Lung (tissue), 16 donors: ENCODE results near the gene RAB6D. TPM values are rescaled to one million over a fixed set of nuclear protein-coding genes. Genes with fewer than 3 reads are reported as not detected.
A peak's percentile ranks its signal among the peaks of the same experiment; 100 is the strongest.
"Not testable (repeated sequence)": the region's sequence is repeated elsewhere in the genome, so short reads cannot be mapped to it uniquely, and the experiment has no call there.

ENCODE experiments used
- ATAC-seq: fragments of 200-7000 bp; cut with Tn5 transposase; one replicate; pipeline ENCODE4 v1.9.1; 2020; ENCODE audit warnings: moderate number of reproducible peaks; ENCODE audit not compliant: insufficient read depth, low FRiP score
- DNase-seq, 3 donors: peaks; one replicate each; pipeline ENCODE4 v3.0.0-alpha.2; 2013 to 2017
- H3K27ac ChIP-seq, 2 donors: one replicate each; pipeline ENCODE4 v1.5.1; 2013; ENCODE audit warnings: mild to moderate bottlenecking in 2 of 2, moderate library complexity in 2 of 2, control low read depth in 1 of 2, inconsistent platforms in 1 of 2, low read depth in 1 of 2, low read length in 1 of 2
- H3K27me3 ChIP-seq, 3 donors: one replicate each; pipeline ENCODE4 v1.5.1; 2013; ENCODE audit warnings: low read length in 2 of 3; ENCODE audit not compliant: control insufficient read depth in 3 of 3, insufficient read depth in 3 of 3
- H3K36me3 ChIP-seq, 4 donors: one replicate each; pipeline ENCODE4 v1.5.1; 2013; ENCODE audit warnings: low read length in 4 of 4, mild to moderate bottlenecking in 1 of 4, moderate library complexity in 1 of 4; ENCODE audit not compliant: control insufficient read depth in 4 of 4, insufficient read depth in 4 of 4
- H3K4me1 ChIP-seq, 5 donors: one replicate each; pipeline ENCODE4 v1.5.1; 2013; ENCODE audit warnings: low read length in 5 of 5, mild to moderate bottlenecking in 2 of 5, moderate library complexity in 1 of 5; ENCODE audit not compliant: control insufficient read depth in 5 of 5, insufficient read depth in 5 of 5
- H3K4me3 ChIP-seq: one replicate; pipeline ENCODE4 v1.5.1; 2013; ENCODE audit warnings: mild to moderate bottlenecking, control low read depth, moderate library complexity
- H3K9ac ChIP-seq, 2 donors: one replicate each; pipeline ENCODE4 v1.5.1; 2013; ENCODE audit warnings: low read length in 2 of 2, control low read depth in 1 of 2; ENCODE audit not compliant: insufficient read depth in 1 of 2
- H3K9me3 ChIP-seq, 4 donors: one replicate each; pipeline ENCODE4 v1.5.1; 2013; ENCODE audit warnings: low read length in 3 of 4, mild to moderate bottlenecking in 1 of 4, moderate library complexity in 1 of 4; ENCODE audit not compliant: control insufficient read depth in 4 of 4, insufficient read depth in 3 of 4
- WGBS, 2 donors: extraction: QIAGEN DNeasy Blood & Tissue Kit; methylation state at CpG; one replicate each; pipeline ENCODE4 v1.1.7; 2013; 5-methylcytosine and 5-hydroxymethylcytosine counted together
- long read RNA-seq, 5 donors: transcript quantifications; one replicate each; lab custom pipeline, GENCODE V29; 2026
- polyA plus RNA-seq, 2 donors: library from polyadenylated mRNA; stranded (reverse); fragments of 200-250 nt; gene quantifications; one replicate each; pipeline ENCODE4 v1.2.1, GENCODE V29; 2013
- total RNA-seq, 2 donors: library from RNA; depleted of rRNA in 1 of 2; stranded (reverse); fragments of >200 nt in 1 of 2; gene quantifications; one replicate each; pipeline ENCODE4 v1.2.1, GENCODE V29; 2014 to 2021
- TF ChIP-seq, protein P1 (sequence below): IDR thresholded peaks from 2 replicates; pipeline ENCODE4 v1.5.1; 2012; ENCODE audit warnings: mild to moderate bottlenecking; ENCODE audit errors: control extremely low read depth, extremely low read depth
- donor health status: control.
- donor health status: control.
- donor health status: Bipolar disorder and iron deficiency.
- donor health status: healthy.
- donor health status: DM: yes; HTN: yes; CAD: no.

Gene RAB6D
- under 1 TPM in 1 of 2 donors, not detected in 1; 0.09 TPM for total RNA-seq
- polyA plus RNA-seq = under 1 TPM in 1 of 2 donors, not detected in 1; 0.01 TPM
- long read RNA-seq, donor 1 = 0 reads
- long read RNA-seq, donor 2 = 0 reads
- long read RNA-seq, donor 3 = 0 reads
- long read RNA-seq, donor 4 = 0 reads
- long read RNA-seq, donor 5 = 0 reads

DNA sequence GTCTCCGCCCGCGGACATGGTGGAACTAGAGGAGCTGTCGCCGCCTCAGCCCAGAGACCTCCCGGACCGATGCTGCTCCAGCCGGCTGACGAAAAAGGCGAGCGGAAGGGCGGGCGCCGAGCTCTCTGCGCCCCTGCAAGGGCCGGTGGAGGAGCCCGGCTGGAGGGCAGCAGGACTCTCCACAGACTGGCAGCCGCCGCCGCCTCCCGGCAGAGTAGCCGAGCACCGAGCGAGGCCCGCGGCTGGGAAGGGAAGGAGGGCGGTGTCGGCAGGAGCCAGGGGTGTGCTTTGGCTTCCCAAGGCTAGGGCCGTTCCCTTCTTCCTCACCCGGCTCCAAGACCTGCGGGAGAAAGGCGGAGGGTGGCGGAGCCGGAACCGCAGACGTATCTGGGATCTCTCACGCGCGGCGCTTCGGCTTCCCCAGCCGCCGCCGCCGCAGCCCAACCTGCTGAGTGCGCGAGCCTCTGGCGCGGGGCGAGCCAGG is at the start of gene RAB6D:
Gene RAB6D, minus strand, starts transcription at position 466 of the 484 bp plus-strand sequence. Its CDS starts 448 bp downstream, at position 18.
- H3K4me1 ChIP-seq, H3K4me3 ChIP-seq, H3K9me3 ChIP-seq, H3K36me3 ChIP-seq, H3K9ac ChIP-seq, H3K27ac ChIP-seq, ATAC-seq: not testable (repeated sequence)
- DNase-seq = peak in 2 of 3 donors; percentile 7 to 15
- 1 to 3% methylated on average over 15 to 42 of the region's 50 CpGs for WGBS, 2 donors
- peaks cover 0 to 25% (median 19%) of the 10 kb centered on the region in 3 donors for H3K27me3 ChIP-seq

DNA sequence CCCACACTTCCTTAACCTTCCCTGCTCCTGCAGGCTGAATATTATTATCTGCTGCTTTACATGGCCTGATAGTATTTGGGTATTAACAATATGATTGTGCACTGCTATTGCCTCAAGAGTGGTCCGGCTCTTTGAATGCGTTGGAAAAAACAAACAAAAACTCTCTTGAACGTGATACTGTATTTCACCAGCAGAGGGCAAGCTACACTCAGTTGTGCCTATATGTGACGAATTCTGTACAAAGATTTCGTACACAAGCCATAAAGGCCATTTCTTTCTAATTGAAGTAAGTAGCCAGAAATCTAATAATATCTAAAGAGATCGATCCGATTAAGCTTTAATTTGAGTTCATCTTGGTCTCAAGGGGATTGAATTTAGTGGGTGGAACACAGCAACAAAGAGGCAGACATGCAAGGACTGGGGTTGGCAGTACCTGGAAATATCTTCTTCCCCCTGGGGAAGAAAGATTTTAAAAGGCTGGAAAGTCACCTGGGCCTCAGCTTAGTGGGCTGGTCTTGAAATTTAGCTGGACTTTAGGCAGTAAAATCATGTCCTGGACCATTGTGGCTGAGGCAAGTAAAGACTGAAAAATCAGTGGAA is 49.3 kb upstream of the RAB6D start:
- 3% methylated on average over 7 of the region's 7 CpGs for WGBS, 2 donors
- no peaks in the 10 kb centered on the region for H3K36me3 ChIP-seq
- no peaks in the 10 kb centered on the region for H3K4me1 ChIP-seq
- no peak overlapping the region for H3K27ac ChIP-seq
- H3K4me3 ChIP-seq = no peak overlapping the region
- peaks cover 0 to 12% (median 10%) of the 10 kb centered on the region in 3 donors for H3K27me3 ChIP-seq
- no peak overlapping the region for H3K9ac ChIP-seq
- ATAC-seq (no peak), DNase-seq (peak; percentile 32 to 87 (median 81))
- H3K9me3 ChIP-seq = no peaks in the 10 kb centered on the region
- TF ChIP-seq, protein P1, sequence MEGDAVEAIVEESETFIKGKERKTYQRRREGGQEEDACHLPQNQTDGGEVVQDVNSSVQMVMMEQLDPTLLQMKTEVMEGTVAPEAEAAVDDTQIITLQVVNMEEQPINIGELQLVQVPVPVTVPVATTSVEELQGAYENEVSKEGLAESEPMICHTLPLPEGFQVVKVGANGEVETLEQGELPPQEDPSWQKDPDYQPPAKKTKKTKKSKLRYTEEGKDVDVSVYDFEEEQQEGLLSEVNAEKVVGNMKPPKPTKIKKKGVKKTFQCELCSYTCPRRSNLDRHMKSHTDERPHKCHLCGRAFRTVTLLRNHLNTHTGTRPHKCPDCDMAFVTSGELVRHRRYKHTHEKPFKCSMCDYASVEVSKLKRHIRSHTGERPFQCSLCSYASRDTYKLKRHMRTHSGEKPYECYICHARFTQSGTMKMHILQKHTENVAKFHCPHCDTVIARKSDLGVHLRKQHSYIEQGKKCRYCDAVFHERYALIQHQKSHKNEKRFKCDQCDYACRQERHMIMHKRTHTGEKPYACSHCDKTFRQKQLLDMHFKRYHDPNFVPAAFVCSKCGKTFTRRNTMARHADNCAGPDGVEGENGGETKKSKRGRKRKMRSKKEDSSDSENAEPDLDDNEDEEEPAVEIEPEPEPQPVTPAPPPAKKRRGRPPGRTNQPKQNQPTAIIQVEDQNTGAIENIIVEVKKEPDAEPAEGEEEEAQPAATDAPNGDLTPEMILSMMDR = peak; percentile 39

DNA sequence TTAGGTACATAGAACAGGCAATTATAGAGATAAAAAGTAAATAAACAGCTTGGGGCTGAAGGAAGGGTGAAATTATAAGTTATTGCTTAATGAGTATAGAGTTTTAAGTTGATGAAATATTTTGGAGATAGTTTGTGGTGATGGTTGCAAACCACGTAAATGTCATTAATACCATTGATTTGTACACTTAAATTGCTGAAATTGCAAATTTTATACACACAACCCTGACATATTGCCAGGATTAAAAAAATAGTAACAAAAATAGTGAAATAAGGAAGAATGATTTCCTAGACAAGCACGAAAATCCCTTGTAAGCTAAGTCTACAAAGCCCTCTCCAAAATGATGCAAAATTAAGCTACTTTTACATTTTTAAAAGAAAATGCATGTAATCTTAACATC is 46.2 kb upstream of the RAB6D start:
- no peak overlapping the region for H3K27ac ChIP-seq
- H3K4me3 ChIP-seq = no peak overlapping the region
- H3K36me3 ChIP-seq = no peaks in the 10 kb centered on the region
- peaks cover 0 to 7% (median 6%) of the 10 kb centered on the region in 3 donors for H3K27me3 ChIP-seq
- DNase-seq = no peak
- H3K9ac ChIP-seq = no peak overlapping the region
- peaks cover 0 to 3% (median 0%) of the 10 kb centered on the region in 4 donors for H3K9me3 ChIP-seq
- no peak for ATAC-seq
- no peaks in the 10 kb centered on the region for H3K4me1 ChIP-seq
- TF ChIP-seq, protein P1 = no peak
- 72 to 87% methylated on average over 2 of the region's 2 CpGs for WGBS, 2 donors

DNA sequence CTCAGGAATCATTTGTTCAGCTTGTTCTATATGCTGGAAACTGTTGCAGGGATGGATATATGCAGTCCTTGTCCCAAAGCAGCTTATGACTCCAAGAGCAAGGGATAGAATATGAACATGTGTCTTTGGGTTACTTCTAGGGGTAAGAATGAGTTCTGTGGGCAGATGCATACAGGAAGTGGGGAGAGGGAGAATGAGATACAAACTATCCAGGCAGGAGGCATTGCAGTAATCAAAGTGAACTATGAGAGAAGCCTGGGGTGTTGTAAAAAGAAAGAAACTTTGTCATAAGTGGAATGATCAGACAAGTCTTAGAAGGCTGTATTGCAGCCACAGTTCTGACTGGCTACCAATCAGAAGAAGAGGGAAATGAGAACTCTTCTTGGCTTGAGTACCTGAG is 44.8 kb upstream of the RAB6D start:
- Histone ChIP-seq H3K9me3 (peaks cover 0 to 3% (median 0%) of the 10 kb centered on the region in 4 donors), H3K27ac (no peak overlapping the region), H3K4me1 (no peaks in the 10 kb centered on the region), H3K4me3 (no peak overlapping the region), H3K9ac (no peak overlapping the region), H3K36me3 (no peaks in the 10 kb centered on the region), H3K27me3 (peaks cover 0 to 7% (median 6%) of the 10 kb centered on the region in 3 donors)
- DNase-seq (no peak), ATAC-seq (no peak)
- TF ChIP-seq, protein P1 = no peak
